PC-3 (cell line): Measurements from ENCODE around the gene TST.

Experiments used
- EZH2 ChIP-seq: fragments of 300-600 bp; sonication (generic); IDR thresholded peaks from one replicate; pipeline ENCODE4 v1.6.1; 2017; ENCODE audit warnings: antibody characterized with exemption, mild to moderate bottlenecking, low read length; ENCODE audit not compliant: unreplicated experiment
- EZH2phosphoT487 ChIP-seq: fragments of 300-600 bp; sonication (generic); IDR thresholded peaks from 2 replicates; pipeline ENCODE4 v1.6.1; 2018; ENCODE audit warnings: mild to moderate bottlenecking, antibody characterized with exemption, low read length, borderline replicate concordance
- TF ChIP-seq, protein P1 (sequence below): fragments of 300-600 bp; sonication (generic); conservative IDR thresholded peaks from 2 replicates; pipeline ENCODE4 v1.5.1; 2017; ENCODE audit warnings: antibody characterized with exemption, low read depth, mild to moderate bottlenecking, low read length

DNA sequence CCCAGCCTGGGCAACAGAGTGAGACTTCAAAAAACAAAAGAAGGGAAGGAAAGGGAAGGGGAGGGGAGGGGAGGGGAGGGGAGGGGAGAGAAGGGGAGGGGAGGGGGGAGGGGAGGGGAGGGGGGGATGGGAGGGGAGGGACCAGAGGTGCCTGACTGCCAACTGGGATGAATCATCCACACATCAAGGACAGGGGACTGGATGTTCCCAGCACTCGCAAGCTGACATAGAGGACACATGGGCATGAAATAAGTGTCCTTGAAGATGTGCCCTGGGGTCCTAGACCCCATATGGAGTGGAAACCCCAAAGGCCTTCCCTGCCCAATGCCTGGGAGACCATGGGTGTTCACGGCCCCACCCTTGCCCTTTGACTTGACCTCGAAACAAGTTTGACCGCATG, 19.8 kb downstream of the TST start:
- TF ChIP-seq, protein P1, sequence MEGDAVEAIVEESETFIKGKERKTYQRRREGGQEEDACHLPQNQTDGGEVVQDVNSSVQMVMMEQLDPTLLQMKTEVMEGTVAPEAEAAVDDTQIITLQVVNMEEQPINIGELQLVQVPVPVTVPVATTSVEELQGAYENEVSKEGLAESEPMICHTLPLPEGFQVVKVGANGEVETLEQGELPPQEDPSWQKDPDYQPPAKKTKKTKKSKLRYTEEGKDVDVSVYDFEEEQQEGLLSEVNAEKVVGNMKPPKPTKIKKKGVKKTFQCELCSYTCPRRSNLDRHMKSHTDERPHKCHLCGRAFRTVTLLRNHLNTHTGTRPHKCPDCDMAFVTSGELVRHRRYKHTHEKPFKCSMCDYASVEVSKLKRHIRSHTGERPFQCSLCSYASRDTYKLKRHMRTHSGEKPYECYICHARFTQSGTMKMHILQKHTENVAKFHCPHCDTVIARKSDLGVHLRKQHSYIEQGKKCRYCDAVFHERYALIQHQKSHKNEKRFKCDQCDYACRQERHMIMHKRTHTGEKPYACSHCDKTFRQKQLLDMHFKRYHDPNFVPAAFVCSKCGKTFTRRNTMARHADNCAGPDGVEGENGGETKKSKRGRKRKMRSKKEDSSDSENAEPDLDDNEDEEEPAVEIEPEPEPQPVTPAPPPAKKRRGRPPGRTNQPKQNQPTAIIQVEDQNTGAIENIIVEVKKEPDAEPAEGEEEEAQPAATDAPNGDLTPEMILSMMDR: no peak
- TF ChIP-seq EZH2 (no peak), EZH2phosphoT487 (no peak)
